ENCODE results near the gene DLGAP4.

The DLGAP4 gene

GRCh38 chr20:36274181-36274841 is 31.8 kb upstream of the DLGAP4 start:
- in situ Hi-C loops (cut with MboI; ENCODE audit: low sequenced_read_pairs) = no loop called here

GRCh38 chr20:36275011-36275410 is 31.1 kb upstream of the DLGAP4 start:
- in situ Hi-C loops (cut with MboI; ENCODE audit: low sequenced_read_pairs) = no loop called here

GRCh38 chr20:36275441-36276189 is 30.5 kb upstream of the DLGAP4 start:
- in situ Hi-C loops (cut with MboI; ENCODE audit: low sequenced_read_pairs) = no loop called here

GRCh38 chr20:36277546-36277945 is 28.6 kb upstream of the DLGAP4 start:
- in situ Hi-C loops (cut with MboI; ENCODE audit: low sequenced_read_pairs) = no loop called here

- in situ Hi-C loops (cut with MboI; ENCODE audit: low sequenced_read_pairs) = no loop called here
These were observed 26.8 kb upstream of the DLGAP4 start for GRCh38 chr20:36279362-36279761.

- in situ Hi-C loops (cut with MboI; ENCODE audit: low sequenced_read_pairs) = no loop called here
These were observed 26.4 kb upstream of the DLGAP4 start for GRCh38 chr20:36279776-36280175.

GRCh38 chr20:36281785-36282380 is 24.3 kb upstream of the DLGAP4 start:
- in situ Hi-C loops (cut with MboI; ENCODE audit: low sequenced_read_pairs) = no loop called here

- in situ Hi-C loops (cut with MboI; ENCODE audit: low sequenced_read_pairs) = no loop called here
These were observed 21.4 kb upstream of the DLGAP4 start for GRCh38 chr20:36284751-36285150.

- in situ Hi-C loops (cut with MboI; ENCODE audit: low sequenced_read_pairs) = no loop called here
These were observed 20.2 kb upstream of the DLGAP4 start for GRCh38 chr20:36285746-36286447.

GRCh38 chr20:36297656-36298055 is 8.5 kb upstream of the DLGAP4 start:
- in situ Hi-C loops (cut with MboI; ENCODE audit: low sequenced_read_pairs) = no loop called here

GRCh38 chr20:36298061-36298460 is 8.1 kb upstream of the DLGAP4 start:
- in situ Hi-C loops (cut with MboI; ENCODE audit: low sequenced_read_pairs) = no loop called here

- in situ Hi-C loops (cut with MboI; ENCODE audit: low sequenced_read_pairs) = no loop called here
These were observed 7.3 kb upstream of the DLGAP4 start for GRCh38 chr20:36298795-36299339.

- in situ Hi-C loops (cut with MboI; ENCODE audit: low sequenced_read_pairs) = no loop called here
These were observed 6.7 kb upstream of the DLGAP4 start for GRCh38 chr20:36299459-36299858.

GRCh38 chr20:36301359-36302119 is 4.6 kb upstream of the DLGAP4 start:
- in situ Hi-C loops (cut with MboI; ENCODE audit: low sequenced_read_pairs) = no loop called here

- in situ Hi-C loops (cut with MboI; ENCODE audit: low sequenced_read_pairs) = no loop called here
These were observed 3.0 kb upstream of the DLGAP4 start for GRCh38 chr20:36303020-36303595.

- in situ Hi-C loops (cut with MboI; ENCODE audit: low sequenced_read_pairs) = no loop called here
These were observed 2.3 kb upstream of the DLGAP4 start for GRCh38 chr20:36303831-36304230.

GRCh38 chr20:36304786-36305495 is 1.2 kb upstream of the DLGAP4 start:
- in situ Hi-C loops (cut with MboI; ENCODE audit: low sequenced_read_pairs) = no loop called here

- in situ Hi-C loops (cut with MboI; ENCODE audit: low sequenced_read_pairs) = no loop called here
These were observed 643 bp downstream of the DLGAP4 start for GRCh38 chr20:36306553-36307411.

Data from hTERT RPE-1 (cell line).